ENCODE measurements around the gene GABRR2.
"Not testable (repeated sequence)": the region's sequence is repeated elsewhere in the genome, so short reads cannot be mapped to it uniquely, and the experiment has no call there.

GABRR2 gene

DNA sequence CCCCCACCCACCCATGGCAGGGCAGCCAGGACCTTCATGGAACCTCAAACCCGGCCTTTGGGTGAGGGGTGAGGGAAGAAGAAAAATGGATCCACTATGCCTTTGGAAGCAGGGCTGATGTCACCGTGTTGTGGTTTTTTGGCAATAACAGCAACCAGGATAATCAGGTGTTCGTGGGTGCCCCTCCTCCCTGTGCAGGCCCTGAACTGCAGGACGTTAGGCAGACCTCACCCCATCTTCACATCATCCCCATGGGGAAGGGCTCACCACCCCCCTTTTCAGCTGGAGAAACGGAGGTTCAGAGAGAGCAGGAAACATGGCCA lies 3.6 kb downstream of the GABRR2 start:
- TF ChIP-seq, protein P1, sequence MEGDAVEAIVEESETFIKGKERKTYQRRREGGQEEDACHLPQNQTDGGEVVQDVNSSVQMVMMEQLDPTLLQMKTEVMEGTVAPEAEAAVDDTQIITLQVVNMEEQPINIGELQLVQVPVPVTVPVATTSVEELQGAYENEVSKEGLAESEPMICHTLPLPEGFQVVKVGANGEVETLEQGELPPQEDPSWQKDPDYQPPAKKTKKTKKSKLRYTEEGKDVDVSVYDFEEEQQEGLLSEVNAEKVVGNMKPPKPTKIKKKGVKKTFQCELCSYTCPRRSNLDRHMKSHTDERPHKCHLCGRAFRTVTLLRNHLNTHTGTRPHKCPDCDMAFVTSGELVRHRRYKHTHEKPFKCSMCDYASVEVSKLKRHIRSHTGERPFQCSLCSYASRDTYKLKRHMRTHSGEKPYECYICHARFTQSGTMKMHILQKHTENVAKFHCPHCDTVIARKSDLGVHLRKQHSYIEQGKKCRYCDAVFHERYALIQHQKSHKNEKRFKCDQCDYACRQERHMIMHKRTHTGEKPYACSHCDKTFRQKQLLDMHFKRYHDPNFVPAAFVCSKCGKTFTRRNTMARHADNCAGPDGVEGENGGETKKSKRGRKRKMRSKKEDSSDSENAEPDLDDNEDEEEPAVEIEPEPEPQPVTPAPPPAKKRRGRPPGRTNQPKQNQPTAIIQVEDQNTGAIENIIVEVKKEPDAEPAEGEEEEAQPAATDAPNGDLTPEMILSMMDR (IDR thresholded peaks at IDR 0.05): peak; percentile 38
- Histone ChIP-seq H3K4me3 (ENCODE audit: low read depth, low read length) (no peak overlapping the region), H3K27ac (no peak overlapping the region), H3K27me3 (ENCODE audit: control insufficient read depth, insufficient read depth, low read length) (no peaks in the 10 kb centered on the region), H3K9me3 (ENCODE audit: control insufficient read depth, low read length) (no peaks in the 10 kb centered on the region), H3K36me3 (ENCODE audit: control insufficient read depth, insufficient read depth, low read length) (no peaks in the 10 kb centered on the region), H3K4me1 (no peaks in the 10 kb centered on the region), H3K79me2 (no peaks in the 10 kb centered on the region), H2AFZ (no peak overlapping the region), H3K9ac (no peak overlapping the region), H3K4me2 (ENCODE audit: low read length) (no peak overlapping the region)

DNA sequence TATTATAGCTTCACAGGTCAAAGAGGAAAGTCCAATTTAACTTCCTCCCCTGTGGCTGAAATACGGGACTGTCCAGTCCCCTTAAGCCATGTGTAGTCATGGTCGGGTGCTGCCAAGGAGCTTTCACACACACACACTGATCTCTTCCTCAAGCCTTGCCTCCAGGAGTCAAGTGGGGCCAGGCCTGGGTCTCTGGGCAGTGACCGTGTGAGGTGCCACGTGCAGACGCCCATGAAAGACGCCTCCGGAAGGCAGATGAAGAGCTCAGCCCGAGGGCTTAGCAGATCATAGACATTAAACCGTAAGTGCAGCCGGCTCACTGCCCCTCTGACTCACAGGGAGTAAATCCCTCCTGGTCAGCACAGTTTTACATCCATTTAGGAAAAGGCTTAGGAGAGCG lies 4.2 kb downstream of the GABRR2 start:
- Histone ChIP-seq H3K79me2 (no peaks in the 10 kb centered on the region), H3K9ac (no peak overlapping the region), H2AFZ (no peak overlapping the region), H3K27ac (no peak overlapping the region), H3K4me3 (ENCODE audit: low read depth, low read length) (no peak overlapping the region), H3K4me1 (no peaks in the 10 kb centered on the region), H3K36me3 (ENCODE audit: control insufficient read depth, insufficient read depth, low read length) (no peaks in the 10 kb centered on the region), H3K9me3 (ENCODE audit: control insufficient read depth, low read length) (no peaks in the 10 kb centered on the region), H3K27me3 (ENCODE audit: control insufficient read depth, insufficient read depth, low read length) (no peaks in the 10 kb centered on the region), H3K4me2 (ENCODE audit: low read length) (no peak overlapping the region)
- TF ChIP-seq, protein P1 (IDR thresholded peaks at IDR 0.05): no peak

- Histone ChIP-seq H2AFZ (no peak overlapping the region), H3K9ac (no peak overlapping the region), H3K4me2 (ENCODE audit: low read length) (no peak overlapping the region), H3K9me3 (ENCODE audit: control insufficient read depth, low read length) (no peaks in the 10 kb centered on the region), H3K27me3 (ENCODE audit: control insufficient read depth, insufficient read depth, low read length) (no peaks in the 10 kb centered on the region), H3K4me3 (ENCODE audit: low read depth, low read length) (no peak overlapping the region), H3K36me3 (ENCODE audit: control insufficient read depth, insufficient read depth, low read length) (no peaks in the 10 kb centered on the region), H3K27ac (no peak overlapping the region), H3K4me1 (no peaks in the 10 kb centered on the region), H3K79me2 (no peaks in the 10 kb centered on the region)
- TF ChIP-seq, protein P1 (IDR thresholded peaks at IDR 0.05): no peak
Measured at GRCh38 chr6:89308525-89309395, 6.3 kb downstream of the GABRR2 start.

DNA sequence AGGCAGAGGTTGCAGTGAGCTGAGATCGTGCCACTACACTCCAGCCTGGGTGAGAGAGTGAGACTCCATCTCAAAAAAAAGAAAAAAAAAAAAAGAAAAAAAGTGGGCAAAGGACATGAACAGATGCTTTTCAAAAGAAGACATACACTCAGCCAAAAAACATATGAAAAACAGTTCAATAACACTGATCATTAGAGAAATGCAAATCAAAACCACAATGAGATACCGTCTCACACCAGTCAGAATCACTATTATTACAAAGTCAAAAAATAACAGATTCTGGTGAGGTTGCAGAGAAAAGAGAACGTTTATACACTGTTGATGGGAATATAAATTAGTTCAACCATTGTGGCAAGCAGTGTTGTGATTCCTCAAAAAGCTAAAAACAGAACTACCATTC lies 10.6 kb downstream of the GABRR2 start:
- H3K36me3 ChIP-seq (ENCODE audit: control insufficient read depth, insufficient read depth, low read length); H2AFZ ChIP-seq; H3K4me2 ChIP-seq (ENCODE audit: low read length); H3K4me3 ChIP-seq (ENCODE audit: low read depth, low read length); H3K27me3 ChIP-seq (ENCODE audit: control insufficient read depth, insufficient read depth, low read length); H3K4me1 ChIP-seq; H3K27ac ChIP-seq; H3K9ac ChIP-seq; H3K79me2 ChIP-seq; H3K9me3 ChIP-seq (ENCODE audit: control insufficient read depth, low read length): not testable (repeated sequence)

DNA sequence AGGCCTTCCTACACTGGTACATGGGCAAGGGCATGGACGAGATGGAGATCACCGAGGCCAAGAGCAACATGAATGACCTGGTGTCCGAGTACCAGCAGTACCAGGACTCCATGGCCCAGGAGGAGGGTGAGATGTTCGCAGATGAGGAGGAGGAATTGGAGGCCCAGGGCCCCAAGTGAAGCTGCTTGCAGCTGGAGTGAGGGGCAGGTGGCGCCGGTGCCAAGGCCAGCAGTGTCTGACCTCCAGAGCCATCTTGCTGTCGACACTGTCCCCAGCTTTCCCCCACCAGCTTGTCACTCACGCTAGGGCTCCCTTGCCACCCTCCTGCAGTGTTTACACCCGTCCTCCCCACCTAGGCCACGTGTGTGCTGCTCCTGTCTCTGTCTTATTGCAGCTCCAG lies 12.2 kb downstream of the GABRR2 start:
- Histone ChIP-seq H3K9me3 (ENCODE audit: control insufficient read depth, low read length) (no peaks in the 10 kb centered on the region), H3K4me1 (no peaks in the 10 kb centered on the region), H3K36me3 (ENCODE audit: control insufficient read depth, insufficient read depth, low read length) (no peaks in the 10 kb centered on the region), H3K4me3 (ENCODE audit: low read depth, low read length) (no peak overlapping the region), H3K27ac (no peak overlapping the region), H3K9ac (no peak overlapping the region), H3K4me2 (ENCODE audit: low read length) (no peak overlapping the region), H3K79me2 (no peaks in the 10 kb centered on the region), H3K27me3 (ENCODE audit: control insufficient read depth, insufficient read depth, low read length) (no peaks in the 10 kb centered on the region), H2AFZ (no peak overlapping the region)
- TF ChIP-seq, protein P1 (IDR thresholded peaks at IDR 0.05): no peak

All from parathyroid adenoma (tissue), 2 donors.